Measurements from ENCODE around the gene TRIM38.
"Not testable (repeated sequence)": the region's sequence is repeated elsewhere in the genome, so short reads cannot be mapped to it uniquely, and the experiment has no call there.

TRIM38 gene

DNA sequence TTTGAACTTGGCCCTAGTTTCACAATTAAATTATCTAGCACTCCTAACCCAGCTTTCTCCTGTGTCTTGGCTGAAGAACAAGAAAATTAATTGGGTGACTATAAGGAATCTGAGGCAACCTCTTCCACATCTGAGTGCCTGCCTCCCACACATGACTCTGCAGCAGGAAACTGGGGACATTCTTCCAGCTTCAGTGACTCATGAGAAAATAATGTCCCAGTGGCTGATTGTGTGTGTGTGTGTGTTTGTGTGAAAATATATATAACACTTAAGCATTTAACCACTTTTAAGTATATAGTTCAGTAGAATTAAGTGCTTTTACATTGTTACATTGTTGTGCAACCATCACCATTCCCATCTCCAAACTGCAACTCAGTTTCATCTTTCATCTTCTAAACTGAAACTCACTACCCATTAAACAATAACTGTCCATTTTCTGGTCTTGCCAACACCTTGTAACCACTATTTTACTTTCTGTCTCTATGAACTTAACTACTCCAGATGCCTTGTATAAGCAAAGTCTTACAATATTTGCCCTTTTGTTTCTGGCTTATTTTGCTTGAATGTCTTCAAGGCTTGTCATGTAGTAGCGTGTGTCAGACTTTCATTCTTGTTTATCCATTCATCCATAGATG, 8.7 kb downstream of the TRIM38 start:
- no peak for DNase-seq (ENCODE audit: low read depth)

DNA sequence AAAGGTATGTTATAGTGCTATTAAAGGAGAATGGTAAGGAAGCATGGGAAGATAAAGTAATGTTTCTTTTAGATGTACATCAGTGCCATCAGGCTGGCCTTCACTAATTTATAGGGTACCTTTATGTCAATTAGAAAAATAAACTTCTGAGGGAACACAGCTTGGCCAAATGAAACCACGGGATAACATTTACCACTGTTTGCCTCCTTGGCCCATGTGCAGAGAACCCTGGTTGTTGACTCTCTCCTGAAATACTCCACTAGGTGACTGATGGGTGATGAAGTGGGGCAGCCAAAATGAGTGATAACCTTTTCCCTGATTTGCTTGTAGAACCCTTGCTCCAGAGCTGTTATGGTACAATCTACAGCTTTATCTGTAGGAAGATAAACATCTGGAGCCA, 9.5 kb downstream of the TRIM38 start:
- no peak for DNase-seq (ENCODE audit: low read depth)

DNA sequence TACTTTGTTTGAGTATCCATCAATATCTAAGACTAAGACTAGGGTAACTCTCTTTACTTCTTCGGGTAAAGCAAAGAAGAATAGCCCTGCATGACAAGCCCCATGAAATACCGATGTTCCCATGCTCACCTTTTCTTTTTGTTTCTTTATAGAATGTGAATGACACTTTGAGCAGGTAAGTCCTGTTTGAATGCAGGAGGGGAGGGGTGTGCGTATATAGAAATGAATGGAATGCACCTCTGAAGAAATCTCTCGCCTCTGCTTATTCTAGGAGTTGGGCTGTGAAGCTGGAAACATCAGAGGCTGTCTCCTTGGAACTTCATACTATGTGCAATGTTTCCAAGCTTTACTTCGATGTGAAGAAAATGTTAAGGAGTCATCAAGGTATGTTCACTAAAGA, 10.3 kb downstream of the TRIM38 start:
- no peak for DNase-seq (ENCODE audit: low read depth)

DNA sequence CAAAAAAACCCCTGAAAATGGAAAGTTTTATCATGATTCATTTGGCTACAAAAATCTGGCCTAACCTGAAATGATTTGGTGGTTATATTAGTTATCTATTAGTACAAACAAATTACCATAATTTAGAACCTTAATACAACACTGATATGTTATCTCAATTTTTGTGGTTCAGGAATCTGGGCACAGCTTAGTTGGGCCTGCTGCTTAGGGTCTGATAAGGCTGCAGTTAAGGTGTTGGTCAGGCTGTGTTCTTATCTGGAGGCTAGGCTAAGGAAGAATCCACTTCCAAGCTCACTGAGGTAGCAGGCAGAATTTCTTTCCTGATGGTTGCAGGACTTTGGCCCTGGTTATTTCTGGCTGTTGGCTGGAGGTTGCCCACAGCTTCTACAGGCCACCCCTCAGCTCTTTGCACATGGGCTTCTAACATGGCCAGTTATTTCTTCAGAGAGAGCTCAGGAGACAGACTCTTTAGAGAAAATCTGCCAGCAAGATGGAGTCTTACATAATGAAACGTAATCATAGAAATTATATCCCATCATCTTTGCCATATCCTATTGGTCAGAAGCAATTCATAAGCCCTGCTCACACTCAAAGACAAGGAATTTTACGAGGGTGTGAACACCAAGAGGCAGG, 11.4 kb downstream of the TRIM38 start:
- DNase-seq (ENCODE audit: low read depth): no peak

DNA sequence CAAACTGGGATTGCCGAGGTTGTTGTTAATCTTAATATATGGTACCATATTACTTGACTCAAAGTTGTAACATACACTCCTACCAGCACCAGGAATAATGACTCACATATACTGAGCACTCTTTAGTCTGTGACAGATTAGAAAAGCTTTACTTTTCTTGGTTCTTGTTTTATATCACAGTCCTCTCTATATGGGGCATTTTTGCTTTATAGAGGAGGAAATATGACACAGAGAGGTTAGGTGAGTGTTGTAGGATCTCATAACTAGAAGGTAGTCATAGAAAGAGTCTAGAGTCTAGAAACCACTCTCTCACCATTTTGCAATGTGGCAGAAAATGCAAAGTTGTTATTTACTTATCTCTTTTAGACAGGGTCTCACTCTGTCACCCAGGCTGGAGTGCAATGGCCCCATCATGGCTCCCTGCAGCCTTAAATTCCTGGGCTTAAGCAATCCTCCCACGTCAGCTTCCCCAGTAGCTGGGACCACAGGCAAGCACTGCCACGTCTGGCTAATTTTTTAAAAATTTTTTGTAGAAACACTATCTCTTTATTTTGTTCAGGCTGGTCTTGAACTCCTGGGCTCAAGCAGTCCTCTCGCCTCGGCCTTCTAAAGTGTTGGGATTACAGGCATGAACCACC, 13.4 kb downstream of the TRIM38 start:
- no peak for DNase-seq (ENCODE audit: low read depth)

DNA sequence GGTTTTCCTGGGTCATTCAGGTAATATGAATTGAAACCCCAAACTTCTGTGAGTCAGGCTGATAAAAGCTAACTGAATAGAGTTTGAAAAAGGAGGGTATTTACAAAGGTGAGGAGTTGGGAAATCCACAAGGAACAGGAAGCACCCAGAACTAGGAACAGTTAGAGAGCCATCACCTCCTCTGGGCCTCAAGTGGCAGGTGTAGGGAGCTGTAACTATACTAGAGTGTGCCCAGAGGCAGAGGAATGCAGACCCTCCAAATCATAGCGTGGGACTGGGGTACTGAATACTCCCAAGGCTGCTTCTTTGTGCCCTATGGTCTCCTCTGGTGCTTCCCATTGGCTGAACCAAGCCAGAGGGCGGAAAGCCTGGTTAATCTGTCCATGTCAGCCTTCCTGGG, 18.3 kb downstream of the TRIM38 start:
- DNase-seq (ENCODE audit: low read depth): no peak

DNA sequence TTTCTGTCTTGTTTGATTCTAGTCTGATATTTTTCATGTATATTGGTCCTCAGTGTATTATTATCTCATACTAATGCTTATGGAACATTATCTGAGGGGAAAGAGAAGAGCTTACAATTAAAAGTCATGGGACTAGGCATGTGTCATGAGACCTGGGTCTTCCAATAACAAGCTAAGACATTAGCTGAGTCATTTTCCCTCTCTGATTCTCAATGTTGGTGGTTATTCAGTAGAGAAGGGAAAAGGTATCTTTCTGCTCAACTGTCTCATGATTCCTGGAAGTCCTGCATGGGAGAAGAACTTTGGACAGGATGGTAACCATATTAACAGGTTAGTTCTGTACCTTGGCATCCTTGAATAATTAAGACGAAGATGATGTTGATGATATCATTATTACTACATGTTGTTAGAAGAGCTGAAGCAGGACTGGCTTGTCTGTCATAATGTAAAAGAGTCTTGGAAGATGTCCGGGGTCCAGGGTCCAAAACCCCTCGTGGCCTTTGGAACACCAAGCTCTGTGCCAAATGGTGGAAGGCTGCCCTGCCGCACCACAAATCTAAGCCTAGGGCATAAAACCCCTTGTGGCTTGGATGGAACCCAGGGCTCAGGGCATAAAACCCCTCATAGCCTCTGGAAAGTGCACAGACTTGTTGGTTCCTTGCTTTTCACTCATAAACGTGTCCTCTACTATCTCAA, 19.1 kb downstream of the TRIM38 start:
- DNase-seq (ENCODE audit: low read depth): no peak

DNA sequence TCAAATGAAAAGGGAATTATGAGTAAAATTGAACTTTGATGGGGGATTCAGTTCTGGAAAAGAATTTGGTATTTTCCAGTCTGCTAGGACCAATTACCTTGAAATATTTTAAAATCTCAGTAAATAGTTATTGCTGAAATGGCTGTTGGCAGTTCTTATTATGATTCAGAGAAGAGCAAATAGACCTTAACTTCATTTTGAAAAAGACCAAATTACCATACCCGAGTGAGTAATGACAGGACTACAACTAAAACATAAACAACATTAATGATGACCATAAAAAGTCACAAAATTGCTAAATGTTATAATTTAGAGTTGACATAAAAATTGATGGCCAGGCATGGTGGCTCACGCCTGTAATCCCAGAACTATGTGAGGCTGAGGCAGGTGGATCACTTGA, 21.7 kb downstream of the TRIM38 start:
- no peak for DNase-seq (ENCODE audit: low read depth)

DNA sequence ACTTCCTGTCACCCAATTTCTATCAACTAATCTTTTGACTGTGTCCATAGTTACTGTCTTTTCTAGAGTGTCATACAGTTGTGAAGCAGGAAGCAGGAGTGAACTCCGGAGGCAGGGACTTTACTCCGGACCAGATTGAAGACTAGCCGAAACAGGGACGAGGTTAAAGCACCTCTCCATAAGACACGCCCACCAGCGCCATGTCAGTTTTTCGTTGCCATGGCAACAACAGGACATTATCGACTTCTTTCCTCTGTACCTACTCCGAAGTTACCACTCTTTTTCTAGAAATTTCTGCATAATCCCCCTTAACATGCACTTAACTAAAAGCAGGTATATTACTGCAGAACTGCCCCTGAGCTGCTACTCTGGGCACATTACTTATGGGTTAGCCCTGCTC, 25.2 kb downstream of the TRIM38 start:
- DNase-seq (ENCODE audit: low read depth): no peak

- DNase-seq (ENCODE audit: low read depth): no peak
Measured at GRCh38 chr6:25990172-25990873, 27.7 kb downstream of the TRIM38 start.

DNA sequence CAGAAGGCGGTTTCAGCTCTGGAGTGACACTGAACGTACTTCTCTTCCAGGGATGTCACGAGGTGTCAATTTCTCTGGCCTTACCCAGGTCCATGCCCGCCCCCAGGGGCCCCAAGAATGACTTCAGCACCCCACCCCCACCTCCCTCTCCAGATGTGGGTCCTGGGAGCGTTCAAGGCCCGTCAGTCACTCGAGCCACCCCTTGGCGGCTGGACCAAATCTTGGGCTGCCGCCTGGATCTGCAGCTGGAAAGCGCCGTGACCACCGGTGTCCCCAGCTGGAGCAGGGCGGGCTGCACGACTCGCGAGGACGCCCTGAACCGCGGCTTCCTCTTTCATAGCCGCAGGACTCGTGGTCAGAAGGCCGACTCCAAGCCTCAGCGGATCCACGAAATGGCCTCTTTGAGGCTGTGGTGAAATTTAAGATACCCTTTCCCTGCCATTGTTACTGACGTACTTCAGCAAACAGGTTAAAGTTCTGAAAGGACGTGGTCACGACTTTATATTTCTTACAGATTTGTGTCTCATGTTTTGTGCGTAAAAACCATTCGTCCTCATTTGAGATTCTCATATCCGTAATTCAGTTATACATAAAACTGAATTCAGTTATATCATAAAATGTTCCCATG, 29.3 kb downstream of the TRIM38 start:
- DNase-seq (ENCODE audit: low read depth): peak; percentile 19

DNA sequence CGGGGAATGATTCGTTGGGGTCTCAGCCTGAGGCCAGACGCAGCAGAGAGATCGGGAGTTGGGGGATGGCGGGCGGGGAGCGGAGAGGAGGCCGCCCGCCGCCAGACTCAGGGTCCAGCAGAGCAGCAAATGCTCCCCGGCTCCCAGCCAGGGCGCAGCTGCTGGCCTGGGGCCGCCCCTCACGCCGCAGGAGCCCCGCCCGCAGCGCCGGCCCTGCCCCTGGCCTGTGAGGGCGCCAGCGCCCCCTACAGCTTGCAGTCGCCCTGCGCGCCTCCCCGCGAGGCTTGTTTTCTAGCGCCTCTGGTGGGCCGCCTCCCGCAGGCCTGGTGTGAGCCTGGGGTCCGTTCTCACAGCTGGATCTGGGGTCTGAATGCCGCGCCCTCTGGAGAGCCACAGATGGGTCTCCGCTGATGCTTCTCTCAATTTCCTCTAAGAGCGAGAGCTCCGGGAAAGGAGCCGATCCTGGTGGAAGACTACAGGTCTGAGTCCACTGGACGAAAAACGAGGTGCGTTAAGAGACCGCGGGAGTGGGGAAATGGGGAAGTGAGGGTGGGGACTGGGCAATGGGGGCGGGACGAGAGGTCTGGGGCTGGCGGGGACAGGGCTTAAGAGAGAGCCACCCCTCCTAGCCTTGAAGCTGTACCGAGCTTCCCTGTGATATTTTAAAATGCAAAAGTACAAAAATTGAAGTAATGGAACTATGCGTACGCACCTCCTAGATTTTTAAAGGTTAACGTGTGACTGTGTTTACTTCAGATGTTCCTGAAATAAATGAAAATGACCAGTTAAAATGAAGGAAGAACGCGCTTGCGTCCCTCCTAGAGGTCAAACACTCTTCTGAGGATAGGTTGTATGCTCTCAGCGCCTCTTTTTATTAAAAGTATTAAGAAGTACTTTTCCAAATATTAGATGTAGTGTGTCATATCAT, 30.1 kb downstream of the TRIM38 start:
- peak; percentile 96 for DNase-seq (ENCODE audit: low read depth)

DNA sequence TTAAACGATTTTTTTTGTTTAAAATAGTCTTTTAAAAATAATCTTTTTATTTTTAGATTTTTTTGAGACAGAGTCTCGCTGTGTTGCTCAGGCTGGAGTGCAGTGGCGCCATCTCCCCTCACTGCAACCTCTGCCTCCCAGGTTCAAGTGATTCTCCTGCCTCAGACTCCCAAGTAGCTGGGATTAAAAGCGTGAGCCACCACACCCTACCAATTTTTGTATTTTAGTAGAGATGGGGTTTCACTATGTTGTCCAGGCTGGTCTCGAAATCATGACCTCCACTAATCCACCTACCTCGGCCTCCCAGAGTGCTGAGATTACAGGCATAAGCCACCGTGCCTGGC, 30.7 kb downstream of the TRIM38 start:
- DNase-seq (ENCODE audit: low read depth): not testable (repeated sequence)

DNA sequence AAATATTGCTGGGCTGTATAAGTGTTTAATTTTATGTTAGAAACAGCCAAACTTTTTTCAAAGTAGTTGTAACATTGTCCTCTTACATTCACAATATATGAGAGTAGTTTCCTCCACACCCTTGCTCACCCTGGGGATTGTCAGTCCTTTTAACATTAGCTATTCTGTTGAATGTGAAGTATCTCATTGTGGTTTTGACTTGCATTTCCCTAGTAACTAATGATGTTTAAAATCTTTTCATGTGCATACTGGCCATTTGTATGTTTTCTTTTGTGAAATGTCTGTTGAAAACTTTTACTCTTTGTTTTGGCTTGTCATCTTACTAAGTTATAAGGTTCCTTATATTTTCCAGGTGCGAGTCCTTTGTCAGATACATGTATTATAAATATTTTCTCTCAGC, 32.9 kb downstream of the TRIM38 start:
- DNase-seq (ENCODE audit: low read depth): no peak

DNA sequence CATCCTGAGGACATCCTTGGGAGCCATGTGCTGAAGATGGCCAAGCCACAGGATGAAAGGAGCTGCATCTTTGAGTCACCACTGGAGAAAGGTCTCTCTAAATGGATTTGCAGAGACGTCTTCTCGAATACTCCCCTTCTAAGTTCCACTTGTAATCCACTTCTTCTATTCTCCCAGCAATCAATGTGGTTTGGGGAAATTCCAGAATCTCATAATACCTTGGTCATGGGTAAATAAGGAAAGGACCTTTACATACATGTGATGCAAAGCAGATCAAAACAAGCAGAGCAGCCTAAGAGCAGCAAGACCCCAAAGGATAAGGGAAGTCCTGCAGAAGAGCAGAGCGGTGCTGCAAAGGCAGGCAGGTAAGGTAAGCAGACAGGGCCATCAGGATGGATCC, 35.3 kb downstream of the TRIM38 start:
- no peak for DNase-seq (ENCODE audit: low read depth)

GRCh38 chr6:25998379-25998778, 35.8 kb downstream of the TRIM38 start:
- no peak for DNase-seq (ENCODE audit: low read depth)

DNA sequence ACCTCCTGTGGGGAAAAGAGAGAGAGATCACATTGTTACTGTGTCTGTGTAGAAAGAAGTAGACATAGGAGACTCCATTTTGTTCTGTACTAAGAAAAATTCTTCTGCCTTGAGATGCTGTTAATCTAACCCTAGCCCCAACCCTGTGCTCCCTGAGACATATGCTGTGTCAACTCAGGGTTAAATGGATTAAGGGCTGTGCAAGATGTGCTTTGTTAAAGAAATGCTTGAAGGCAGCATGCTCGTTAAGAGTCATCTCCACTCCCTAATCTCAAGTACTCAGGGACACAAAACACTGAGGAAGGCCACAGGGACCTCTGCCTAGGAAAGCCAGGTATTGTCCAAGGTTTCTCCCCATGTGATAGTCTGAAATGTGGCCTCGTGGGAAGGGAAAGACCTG, 36.6 kb downstream of the TRIM38 start:
- DNase-seq (ENCODE audit: low read depth): not testable (repeated sequence)

DNA sequence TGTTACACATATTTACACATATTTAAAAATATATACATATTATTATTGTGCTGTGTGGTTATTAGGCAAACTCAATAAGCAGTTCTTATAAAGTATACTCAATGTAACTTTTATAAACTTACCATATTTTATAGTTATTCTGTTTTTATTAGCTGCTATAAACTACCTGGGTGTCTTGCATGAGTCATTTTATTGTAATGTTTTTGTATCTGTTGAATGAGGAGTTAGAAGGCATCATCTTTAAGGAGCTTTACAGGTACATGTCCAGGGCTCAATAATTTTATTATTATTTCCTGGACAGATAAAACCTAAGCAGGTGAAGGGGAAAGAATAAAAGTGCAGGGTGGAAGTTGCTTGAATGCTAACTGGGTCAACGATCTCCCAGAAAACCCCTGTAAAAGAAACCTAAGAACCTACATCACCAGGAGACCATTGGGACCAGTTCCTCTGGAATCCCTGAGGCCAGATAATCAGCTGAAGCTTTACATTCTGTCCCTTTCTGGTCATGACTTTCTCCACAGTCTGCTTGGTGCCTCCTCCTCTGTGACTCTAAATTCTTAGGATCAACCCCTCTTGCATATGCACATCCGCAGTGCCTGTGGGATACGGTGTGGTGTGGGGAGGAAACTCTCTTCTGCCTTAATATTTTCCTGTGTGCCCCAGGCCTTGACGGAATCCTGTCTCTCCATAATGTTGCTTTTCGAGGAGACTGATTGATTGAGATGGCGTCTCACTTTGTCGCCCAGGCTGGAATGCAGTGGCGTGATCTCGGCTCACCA, 38.0 kb downstream of the TRIM38 start:
- no peak for DNase-seq (ENCODE audit: low read depth)

DNA sequence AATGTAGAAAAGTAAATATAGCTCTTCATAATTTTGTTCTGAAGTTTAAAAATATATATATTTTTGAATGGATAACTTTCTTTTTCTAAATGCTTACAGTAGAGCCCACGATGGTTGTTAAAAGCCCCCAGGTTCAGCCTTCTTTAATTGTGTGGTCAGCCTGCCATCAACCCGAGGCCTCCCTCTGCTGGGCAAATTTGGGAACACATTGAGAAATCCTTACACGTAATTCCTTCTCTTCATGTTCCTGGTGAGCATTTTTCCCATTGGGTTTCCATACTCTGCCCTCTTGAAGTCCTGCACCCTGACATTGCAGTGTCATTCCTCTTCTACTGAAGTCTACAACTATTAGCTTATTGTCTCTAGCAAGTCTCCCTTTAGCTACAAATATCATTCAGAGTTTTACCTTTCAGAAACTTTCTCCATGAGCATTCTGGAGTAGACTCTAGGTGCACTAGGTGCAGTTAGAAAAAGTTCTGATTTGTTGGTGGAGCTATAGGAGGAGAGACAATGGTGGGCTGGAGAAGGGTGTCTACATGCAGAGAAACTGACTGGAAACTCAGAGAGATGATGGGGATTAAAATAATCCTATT, 40.6 kb downstream of the TRIM38 start:
- DNase-seq (ENCODE audit: low read depth): no peak
